Stimulated activated CD8-positive, alpha-beta memory T cell treated with anti-CD3 and anti-CD28 coated beads, Interleukin-4, amount 100 ng/mL, for 4 hours (primary cell): ENCODE data around the gene SAMD4B.
"Not testable (repeated sequence)": the region's sequence is repeated elsewhere in the genome, so short reads cannot be mapped to it uniquely, and the experiment has no call there.

Source experiments
- DNase-seq, 2 donors: peaks; one replicate each; pipeline ENCODE4 v3.0.0-alpha.2; 2020; ENCODE audit warnings: low read depth in 2 of 2, low spot score in 1 of 2

SAMD4B gene

GRCh38 chr19:39363901-39364457, 21.8 kb downstream of the SAMD4B start:
- no peak for DNase-seq

GRCh38 chr19:39365531-39365930, 23.3 kb downstream of the SAMD4B start:
- no peak for DNase-seq

- DNase-seq = no peak
Measured at GRCh38 chr19:39369200-39369599, 27.0 kb downstream of the SAMD4B start.

GRCh38 chr19:39370735-39371134, 28.5 kb downstream of the SAMD4B start:
- no peak for DNase-seq

- no peak for DNase-seq
Measured at GRCh38 chr19:39372047-39372802, 30.0 kb downstream of the SAMD4B start.

GRCh38 chr19:39372941-39373340, 30.7 kb downstream of the SAMD4B start:
- no peak for DNase-seq

GRCh38 chr19:39375929-39376328, 33.7 kb downstream of the SAMD4B start:
- DNase-seq = no peak

- DNase-seq = no peak
Measured at GRCh38 chr19:39377373-39378362, 35.4 kb downstream of the SAMD4B start.

- not testable (repeated sequence) for DNase-seq
Measured at GRCh38 chr19:39379366-39379765, 37.1 kb downstream of the SAMD4B start.

- no peak for DNase-seq
Measured at GRCh38 chr19:39379865-39380396, 37.7 kb downstream of the SAMD4B start.

GRCh38 chr19:39380521-39381502, 38.6 kb downstream of the SAMD4B start:
- DNase-seq = no peak

- no peak for DNase-seq
Measured at GRCh38 chr19:39381910-39382611, 39.8 kb downstream of the SAMD4B start.

GRCh38 chr19:39382991-39383828, 41.0 kb downstream of the SAMD4B start:
- DNase-seq = no peak

GRCh38 chr19:39384839-39385568, 42.8 kb downstream of the SAMD4B start:
- DNase-seq = no peak

- DNase-seq = no peak
Measured at GRCh38 chr19:39385629-39386411, 43.6 kb downstream of the SAMD4B start.

- no peak for DNase-seq
Measured at GRCh38 chr19:39386557-39386956, 44.3 kb downstream of the SAMD4B start.

- no peak for DNase-seq
Measured at GRCh38 chr19:39388657-39389056, 46.4 kb downstream of the SAMD4B start.
